Stimulated activated CD8-positive, alpha-beta memory T cell treated with anti-CD3 and anti-CD28 coated beads, Interleukin-15, amount 100 ng/mL, for 24 hours (primary cell): ENCODE data around the gene RC3H1.
"Not testable (repeated sequence)": the region's sequence is repeated elsewhere in the genome, so short reads cannot be mapped to it uniquely, and the experiment has no call there.

ENCODE experiments used
- DNase-seq: peaks from one replicate; pipeline ENCODE4 v3.0.0-alpha.2; 2020; ENCODE audit warnings: low read depth

RC3H1 gene

DNA sequence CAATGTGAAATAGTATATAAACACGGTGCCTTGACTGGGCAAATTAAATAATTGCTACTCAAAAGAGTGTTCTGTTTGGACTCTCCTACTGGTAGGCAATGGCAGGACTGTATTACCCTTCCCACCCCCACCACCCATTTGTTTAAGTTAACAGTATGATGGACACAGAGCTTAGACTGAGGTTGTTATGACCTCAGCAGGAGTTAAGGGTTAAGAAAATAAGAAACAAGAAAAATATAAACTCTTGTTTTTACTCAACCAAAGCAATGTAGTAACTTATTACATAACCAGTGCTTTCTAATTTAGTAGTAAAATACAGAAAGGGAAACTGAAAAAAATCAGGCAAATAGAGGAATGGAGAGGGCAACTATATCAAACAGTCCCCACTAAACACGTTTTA, 85.1 kb downstream of the RC3H1 start:
- no peak for DNase-seq

GRCh38 chr1:173934440-173934839, 87.7 kb downstream of the RC3H1 start:
- DNase-seq, result no peak

DNA sequence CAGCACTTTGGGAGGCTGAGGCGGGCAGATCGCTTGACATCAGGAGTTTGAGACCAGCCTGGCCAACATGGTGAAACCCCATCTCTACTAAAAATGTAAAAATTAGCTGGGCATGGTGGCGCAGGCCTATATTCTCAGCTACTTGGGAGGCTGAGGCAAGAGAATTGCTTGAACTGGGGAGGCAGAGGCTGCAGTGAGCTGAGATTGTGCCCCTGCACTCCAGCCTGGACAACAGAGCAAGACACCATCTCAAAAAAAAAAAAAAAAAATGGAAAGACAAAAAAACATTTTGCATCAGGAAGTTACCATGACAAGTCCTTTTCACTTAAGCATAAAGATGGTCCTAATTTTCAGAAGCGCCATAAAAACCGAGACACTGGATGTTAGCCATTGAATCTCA, 91.6 kb downstream of the RC3H1 start:
- not testable (repeated sequence) for DNase-seq

GRCh38 chr1:173925306-173926242, 96.6 kb downstream of the RC3H1 start:
- DNase-seq, result no peak

DNA sequence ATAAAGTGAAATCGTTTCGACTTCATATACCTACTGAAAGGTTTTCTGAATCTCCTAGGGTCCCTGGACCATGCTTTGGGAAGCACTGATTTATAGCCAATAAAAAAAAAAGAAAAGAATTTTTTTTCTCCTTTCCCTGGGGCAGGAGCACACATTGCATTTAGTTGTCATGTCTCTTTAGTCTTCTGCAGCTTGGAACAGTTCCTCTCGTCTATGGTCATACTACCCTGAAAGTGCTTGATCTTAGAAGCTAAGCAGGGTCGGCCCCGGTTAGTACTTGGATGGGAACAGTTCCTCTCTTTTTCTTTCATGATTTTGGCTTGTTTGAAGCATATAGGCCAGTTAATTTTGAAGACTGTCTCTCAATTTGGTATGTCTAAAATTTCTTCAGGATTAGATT, 101.3 kb downstream of the RC3H1 start:
- DNase-seq, result no peak

DNA sequence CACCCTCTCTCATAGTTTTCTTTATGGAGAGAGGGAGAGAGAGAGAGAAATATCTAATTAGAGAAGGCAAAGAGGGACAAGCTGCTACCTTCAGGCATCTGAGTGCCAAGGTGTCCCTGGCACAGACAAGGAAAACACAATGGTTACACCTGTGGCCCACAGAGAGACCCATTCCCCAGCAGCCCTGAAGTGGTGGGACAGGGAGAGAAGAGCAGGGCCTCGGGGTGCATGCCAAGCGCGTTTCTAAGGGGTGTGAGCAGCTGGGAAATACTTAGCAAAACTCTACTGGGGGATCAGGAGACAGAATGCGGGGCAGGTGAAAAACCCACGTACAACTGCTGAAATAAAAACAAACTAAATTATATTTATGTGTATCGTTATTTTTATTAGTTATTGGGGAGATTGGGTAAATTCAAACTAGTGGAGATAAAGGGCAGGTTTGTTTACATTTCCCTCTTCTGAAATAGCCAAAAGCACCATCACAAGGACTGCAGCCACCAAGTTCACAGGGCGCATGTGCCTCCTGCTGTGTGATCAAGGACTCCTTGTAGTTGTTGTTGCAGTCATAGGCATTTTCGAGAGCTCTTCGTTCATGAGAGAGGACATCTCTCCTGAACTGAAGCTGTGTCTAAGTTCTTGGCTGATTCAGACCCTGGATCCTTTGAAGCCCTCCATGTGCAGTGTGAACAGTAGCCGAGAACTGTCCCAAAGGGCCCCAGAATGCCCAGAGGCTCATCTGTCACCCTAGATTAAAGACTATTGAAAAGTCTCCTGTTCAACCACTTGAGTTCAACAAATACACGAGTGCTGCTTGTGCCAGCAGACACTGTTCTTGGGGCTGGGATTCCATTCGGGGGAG, 104.3 kb downstream of the RC3H1 start:
- DNase-seq, result no peak

DNA sequence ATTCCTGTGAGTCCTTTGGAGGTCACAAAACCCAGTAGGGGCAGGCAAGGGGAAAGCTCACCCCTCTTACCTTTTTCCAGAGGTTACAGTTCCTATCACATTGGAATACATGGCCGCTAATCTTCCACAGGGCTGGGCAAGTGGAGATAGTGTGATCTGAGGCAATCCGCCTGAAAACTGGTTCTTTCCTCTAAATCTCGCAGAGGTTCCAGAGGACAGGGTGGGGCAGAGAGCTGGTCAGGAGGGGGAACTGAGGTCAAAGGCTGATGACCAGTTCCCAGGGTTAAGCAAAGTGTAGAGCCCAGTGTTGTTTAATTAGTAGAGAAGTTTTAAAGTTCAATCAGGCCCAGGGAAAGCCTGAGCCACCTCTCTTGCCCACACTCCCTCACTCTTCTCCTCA, 105.0 kb downstream of the RC3H1 start, which contains the start of gene SERPINC1:
TSS of gene SERPINC1 (minus strand) at position 179 of the 400 bp plus-strand sequence. CDS start at position 111, 68 bp downstream.
- DNase-seq, result no peak

- DNase-seq, result no peak
These were observed 105.5 kb downstream of the RC3H1 start for GRCh38 chr1:173916667-173917066.

- DNase-seq, result no peak
These were observed 106.6 kb downstream of the RC3H1 start for GRCh38 chr1:173915596-173915995.

GRCh38 chr1:173914366-173914871, 107.7 kb downstream of the RC3H1 start:
- DNase-seq, result no peak

GRCh38 chr1:173913111-173913510, 109.0 kb downstream of the RC3H1 start:
- DNase-seq, result no peak

- DNase-seq, result no peak
These were observed 118.2 kb downstream of the RC3H1 start for GRCh38 chr1:173903827-173904531.

DNA sequence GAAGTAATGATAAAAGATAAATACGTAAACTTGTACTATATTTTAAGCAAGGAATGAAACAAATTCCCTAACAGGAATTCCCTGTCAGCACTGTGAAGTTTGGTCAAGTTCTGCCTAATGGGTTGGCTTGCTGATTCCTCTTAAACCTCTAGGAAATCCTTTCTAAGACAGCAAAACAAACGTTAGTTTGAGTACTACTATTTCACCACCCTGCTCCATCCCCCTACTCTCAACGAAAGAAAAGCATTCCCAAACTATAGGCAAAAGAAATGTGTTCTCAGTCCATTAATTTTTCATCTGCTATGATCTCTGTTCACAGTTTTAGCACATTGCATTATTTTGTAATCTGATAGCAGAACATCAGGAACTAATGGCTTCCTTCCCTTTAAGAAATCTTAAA, 121.2 kb downstream of the RC3H1 start:
- no peak for DNase-seq

- DNase-seq, result no peak
These were observed 121.7 kb downstream of the RC3H1 start for GRCh38 chr1:173900427-173900826.

DNA sequence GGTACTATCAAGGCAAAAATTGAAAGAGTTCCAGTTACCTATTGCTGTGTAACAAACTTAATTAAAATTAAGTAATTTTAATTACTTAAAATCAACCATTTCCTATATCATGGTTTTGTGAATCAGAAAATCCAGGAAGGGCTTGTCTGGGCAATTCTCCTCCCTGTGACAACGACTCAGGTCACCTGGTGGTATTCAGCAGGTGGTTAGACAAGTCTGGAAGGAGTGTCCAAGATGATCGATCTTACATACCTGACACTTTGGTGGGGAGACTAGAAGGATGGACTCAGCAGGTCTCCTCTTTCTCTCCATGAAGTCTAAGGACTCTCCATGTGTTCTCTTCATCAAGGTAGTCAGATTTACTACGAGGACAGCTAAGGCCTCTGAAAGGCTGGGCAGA, 128.0 kb downstream of the RC3H1 start:
- no peak for DNase-seq

GRCh38 chr1:173893611-173894010, 128.5 kb downstream of the RC3H1 start:
- DNase-seq, result no peak

GRCh38 chr1:173889885-173890284, 132.3 kb downstream of the RC3H1 start:
- no peak for DNase-seq

GRCh38 chr1:173888749-173889148, 133.4 kb downstream of the RC3H1 start:
- DNase-seq, result no peak

GRCh38 chr1:173887627-173888026, 134.5 kb downstream of the RC3H1 start:
- no peak for DNase-seq

DNA sequence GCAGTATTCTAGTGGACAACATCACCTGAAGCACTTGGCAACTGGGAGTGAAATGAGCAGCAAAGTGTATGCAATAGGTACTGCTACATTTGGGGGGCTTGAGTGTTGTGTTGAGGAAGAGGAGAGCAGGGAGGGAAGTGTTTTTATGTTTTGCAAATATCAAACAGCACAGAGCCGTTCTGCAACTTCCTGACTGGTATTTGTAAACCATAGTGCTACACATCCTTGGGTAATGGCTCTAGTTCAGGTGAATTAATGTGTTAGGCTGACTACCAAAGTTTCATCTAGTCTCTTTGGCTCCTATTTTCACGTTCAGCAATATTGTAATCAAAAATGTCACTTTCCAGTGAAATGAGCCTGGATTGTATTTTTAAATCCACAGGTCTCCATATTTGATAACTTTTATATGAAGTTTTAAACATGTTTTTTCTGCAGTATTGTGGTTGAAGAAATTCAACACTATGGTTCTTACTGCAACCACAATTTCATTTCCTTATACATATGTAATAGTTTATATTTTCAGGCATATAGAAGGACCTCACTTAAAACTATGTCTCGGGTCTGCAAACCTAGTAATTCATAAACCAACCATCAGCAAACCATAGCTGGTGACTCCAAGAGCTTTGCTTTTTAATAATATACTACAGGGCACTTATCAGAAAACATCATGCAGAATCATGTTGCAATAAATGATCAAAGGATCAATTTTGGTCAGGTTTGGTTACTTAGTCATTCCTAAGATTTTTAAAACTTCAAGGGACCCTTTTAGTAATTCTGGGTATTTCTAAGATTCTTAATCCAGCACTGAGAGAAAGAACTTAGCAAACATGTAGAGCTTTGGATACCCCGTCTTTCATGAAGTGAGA, 135.2 kb downstream of the RC3H1 start:
- DNase-seq, result no peak

GRCh38 chr1:173884701-173885100, 137.5 kb downstream of the RC3H1 start:
- no peak for DNase-seq
